Nephron (organoid): Measurements from ENCODE around the gene DIS3L2.

ENCODE experiments used
- H3K27ac Mint-ChIP-seq, 3 experiments: 2 replicates each; pipeline ENCODE4 v1.8.0; 2020; ENCODE audit warnings: mixed read lengths in 3 of 3, mild to moderate bottlenecking in 2 of 3, moderate library complexity in 1 of 3
- H3K27me3 Mint-ChIP-seq: 2 replicates; pipeline ENCODE4 v1.8.0; 2021; ENCODE audit warnings: low read depth, mild to moderate bottlenecking, moderate library complexity, mixed read lengths
- H3K36me3 Mint-ChIP-seq: 2 replicates; pipeline ENCODE4 v1.8.0; 2020; ENCODE audit warnings: low read depth, mixed read lengths
- H3K4me1 Mint-ChIP-seq: 2 replicates; pipeline ENCODE4 v1.8.0; 2020; ENCODE audit warnings: mixed read lengths
- H3K4me3 Mint-ChIP-seq, 3 experiments: 2 replicates each; pipeline ENCODE4 v1.8.0; 2020; ENCODE audit warnings: mild to moderate bottlenecking in 3 of 3, mixed read lengths in 3 of 3, moderate library complexity in 2 of 3
- H3K9me3 Mint-ChIP-seq: 2 replicates; pipeline ENCODE4 v1.8.0; 2020; ENCODE audit warnings: mixed read lengths
- TF ChIP-seq, protein P1 (sequence below), 3 experiments: fragments of 200-600 bp; sonication (generic); IDR thresholded peaks; one replicate each; pipeline ENCODE4 v1.5.0; 2021; ENCODE audit warnings: antibody characterized with exemption in 3 of 3; ENCODE audit not compliant: unreplicated experiment in 3 of 3

DIS3L2 gene

DNA sequence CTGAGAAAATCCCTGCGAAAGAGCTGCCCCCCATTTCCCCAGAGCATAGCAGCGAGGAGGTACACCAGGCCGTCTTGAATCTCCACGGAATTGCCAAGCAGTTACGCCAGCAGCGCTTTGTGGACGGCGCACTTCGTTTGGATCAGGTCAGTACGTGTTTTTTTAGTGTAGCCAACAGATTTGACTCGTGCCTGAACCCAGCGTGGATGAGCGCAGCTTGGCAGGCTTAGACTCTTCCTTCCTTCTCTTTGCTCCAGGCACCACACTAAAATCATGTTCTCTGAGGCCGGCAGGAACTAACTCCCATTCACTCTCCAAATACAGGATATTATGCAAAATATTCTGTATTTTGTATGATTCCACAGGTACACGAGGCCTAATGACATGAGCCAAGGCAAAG, 301.8 kb downstream of the DIS3L2 start:
- H3K4me1 Mint-ChIP-seq: peaks cover 6% of the 10 kb centered on the region
- H3K4me3 Mint-ChIP-seq: no peak overlapping the region
- no peak overlapping the region for H3K27ac Mint-ChIP-seq
- peaks cover 42% of the 10 kb centered on the region for H3K36me3 Mint-ChIP-seq
- TF ChIP-seq, protein P1, sequence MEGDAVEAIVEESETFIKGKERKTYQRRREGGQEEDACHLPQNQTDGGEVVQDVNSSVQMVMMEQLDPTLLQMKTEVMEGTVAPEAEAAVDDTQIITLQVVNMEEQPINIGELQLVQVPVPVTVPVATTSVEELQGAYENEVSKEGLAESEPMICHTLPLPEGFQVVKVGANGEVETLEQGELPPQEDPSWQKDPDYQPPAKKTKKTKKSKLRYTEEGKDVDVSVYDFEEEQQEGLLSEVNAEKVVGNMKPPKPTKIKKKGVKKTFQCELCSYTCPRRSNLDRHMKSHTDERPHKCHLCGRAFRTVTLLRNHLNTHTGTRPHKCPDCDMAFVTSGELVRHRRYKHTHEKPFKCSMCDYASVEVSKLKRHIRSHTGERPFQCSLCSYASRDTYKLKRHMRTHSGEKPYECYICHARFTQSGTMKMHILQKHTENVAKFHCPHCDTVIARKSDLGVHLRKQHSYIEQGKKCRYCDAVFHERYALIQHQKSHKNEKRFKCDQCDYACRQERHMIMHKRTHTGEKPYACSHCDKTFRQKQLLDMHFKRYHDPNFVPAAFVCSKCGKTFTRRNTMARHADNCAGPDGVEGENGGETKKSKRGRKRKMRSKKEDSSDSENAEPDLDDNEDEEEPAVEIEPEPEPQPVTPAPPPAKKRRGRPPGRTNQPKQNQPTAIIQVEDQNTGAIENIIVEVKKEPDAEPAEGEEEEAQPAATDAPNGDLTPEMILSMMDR (IDR thresholded peaks at IDR 0.05; ENCODE audit: unreplicated experiment in 3 of 3): no peak
- H3K9me3 Mint-ChIP-seq: no peaks in the 10 kb centered on the region
- no peaks in the 10 kb centered on the region for H3K27me3 Mint-ChIP-seq

- TF ChIP-seq, protein P1 (IDR thresholded peaks at IDR 0.05; ENCODE audit: unreplicated experiment in 3 of 3): no peak
- no peaks in the 10 kb centered on the region for H3K9me3 Mint-ChIP-seq
- no peak overlapping the region for H3K27ac Mint-ChIP-seq
- no peak overlapping the region for H3K4me3 Mint-ChIP-seq
- peaks cover 42% of the 10 kb centered on the region for H3K36me3 Mint-ChIP-seq
- H3K27me3 Mint-ChIP-seq: no peaks in the 10 kb centered on the region
- H3K4me1 Mint-ChIP-seq: peaks cover 6% of the 10 kb centered on the region
These were observed 302.6 kb downstream of the DIS3L2 start for GRCh38 chr2:232264081-232264480.

DNA sequence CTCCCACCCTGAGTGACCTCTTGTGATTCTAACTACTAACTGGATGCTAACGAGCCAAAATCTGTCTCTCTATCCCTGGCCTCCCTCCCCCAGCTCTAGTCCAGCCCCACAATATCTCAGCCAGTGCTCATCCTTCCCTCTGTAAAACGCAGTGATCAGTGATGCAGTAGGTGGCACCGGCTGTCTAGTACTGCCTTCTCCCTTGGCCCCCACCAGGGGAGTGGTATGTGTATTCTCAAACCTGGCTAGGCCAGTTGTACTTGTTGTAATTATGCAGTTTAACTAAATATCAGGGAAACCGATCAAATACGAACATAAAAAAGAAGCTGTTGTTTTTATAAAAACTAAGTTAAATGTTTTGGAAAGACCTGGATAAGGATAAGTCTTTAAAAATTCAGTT, 303.8 kb downstream of the DIS3L2 start:
- Mint-ChIP-seq H3K4me1 (no peaks in the 10 kb centered on the region), H3K27me3 (no peaks in the 10 kb centered on the region), H3K4me3 (no peak overlapping the region), H3K27ac (no peak overlapping the region), H3K9me3 (no peaks in the 10 kb centered on the region), H3K36me3 (peaks cover 36% of the 10 kb centered on the region)
- TF ChIP-seq, protein P1 (IDR thresholded peaks at IDR 0.05; ENCODE audit: unreplicated experiment in 3 of 3): no peak

- peaks cover 13% of the 10 kb centered on the region for H3K36me3 Mint-ChIP-seq
- H3K27me3 Mint-ChIP-seq: no peaks in the 10 kb centered on the region
- no peak overlapping the region for H3K4me3 Mint-ChIP-seq
- H3K9me3 Mint-ChIP-seq: no peaks in the 10 kb centered on the region
- H3K27ac Mint-ChIP-seq: no peak overlapping the region
- TF ChIP-seq, protein P1 (IDR thresholded peaks at IDR 0.05; ENCODE audit: unreplicated experiment in 3 of 3): no peak
- H3K4me1 Mint-ChIP-seq: no peaks in the 10 kb centered on the region
These were observed 307.2 kb downstream of the DIS3L2 start for GRCh38 chr2:232268636-232269165.

- peaks cover 5% of the 10 kb centered on the region for H3K36me3 Mint-ChIP-seq
- H3K4me1 Mint-ChIP-seq: no peaks in the 10 kb centered on the region
- H3K4me3 Mint-ChIP-seq: no peak overlapping the region
- TF ChIP-seq, protein P1 (IDR thresholded peaks at IDR 0.05; ENCODE audit: unreplicated experiment in 3 of 3): no peak
- H3K27ac Mint-ChIP-seq: no peak overlapping the region
- no peaks in the 10 kb centered on the region for H3K27me3 Mint-ChIP-seq
- no peaks in the 10 kb centered on the region for H3K9me3 Mint-ChIP-seq
These were observed 308.4 kb downstream of the DIS3L2 start for GRCh38 chr2:232269867-232270266.

GRCh38 chr2:232273903-232274643, 312.6 kb downstream of the DIS3L2 start:
- H3K4me1 Mint-ChIP-seq: no peaks in the 10 kb centered on the region
- TF ChIP-seq, protein P1 (IDR thresholded peaks at IDR 0.05; ENCODE audit: unreplicated experiment in 3 of 3): no peak
- H3K9me3 Mint-ChIP-seq: peaks cover 5% of the 10 kb centered on the region
- no peak overlapping the region for H3K27ac Mint-ChIP-seq
- no peaks in the 10 kb centered on the region for H3K27me3 Mint-ChIP-seq
- H3K4me3 Mint-ChIP-seq: no peak overlapping the region
- H3K36me3 Mint-ChIP-seq: peaks cover 24% of the 10 kb centered on the region
